GM19239 (cell line): ENCODE data around the gene MAGI1.

Source experiments
- DNase-seq: peaks from one replicate; pipeline ENCODE4 v3.0.0; 2011; ENCODE audit warnings: low spot score; ENCODE audit not compliant: insufficient read length
- FAIRE-seq: peaks from 2 replicates; lab custom pipeline; 2011; peaks lifted over from hg19 to GRCh38; lab: Jason Lieb, UNC

Gene MAGI1

GRCh38 chr3:65816208-65816607, 222.5 kb downstream of the MAGI1 start:
- no peak for FAIRE-seq
- DNase-seq, result no peak

GRCh38 chr3:65814845-65815578, 223.7 kb downstream of the MAGI1 start:
- FAIRE-seq (no peak), DNase-seq (no peak)

GRCh38 chr3:65811892-65812291, 226.8 kb downstream of the MAGI1 start:
- no peak for DNase-seq
- no peak for FAIRE-seq

GRCh38 chr3:65811086-65811761, 227.5 kb downstream of the MAGI1 start:
- FAIRE-seq, result no peak
- no peak for DNase-seq

- no peak for DNase-seq
- FAIRE-seq, result no peak
These were observed 228.4 kb downstream of the MAGI1 start for GRCh38 chr3:65810302-65810701.

GRCh38 chr3:65809641-65810150, 229.0 kb downstream of the MAGI1 start:
- DNase-seq (no peak), FAIRE-seq (no peak)

- FAIRE-seq, result no peak
- DNase-seq, result no peak
These were observed 229.9 kb downstream of the MAGI1 start for GRCh38 chr3:65808824-65809223.

- DNase-seq, result no peak
- no peak for FAIRE-seq
These were observed 230.3 kb downstream of the MAGI1 start for GRCh38 chr3:65808407-65808806.

- no peak for FAIRE-seq
These were observed 231.5 kb downstream of the MAGI1 start for GRCh38 chr3:65807225-65807624.

GRCh38 chr3:65806600-65806999, 232.1 kb downstream of the MAGI1 start:
- no peak for DNase-seq
- FAIRE-seq, result no peak

More at GRCh38 chr3:65807225-65807624, 231.5 kb downstream of the MAGI1 start:
- DNase-seq, result no peak

GRCh38 chr3:65796676-65797075, 242.0 kb downstream of the MAGI1 start:
- no peak for DNase-seq
- FAIRE-seq, result no peak

- FAIRE-seq, result no peak
- DNase-seq, result no peak
These were observed 243.6 kb downstream of the MAGI1 start for GRCh38 chr3:65795166-65795565.

- no peak for DNase-seq
- FAIRE-seq, result no peak
These were observed 245.1 kb downstream of the MAGI1 start for GRCh38 chr3:65793495-65794200.

- DNase-seq, result no peak
- FAIRE-seq, result no peak
These were observed 250.3 kb downstream of the MAGI1 start for GRCh38 chr3:65788461-65788860.

- FAIRE-seq (no peak), DNase-seq (no peak)
These were observed 250.9 kb downstream of the MAGI1 start for GRCh38 chr3:65787827-65788226.

GRCh38 chr3:65787340-65787739, 251.4 kb downstream of the MAGI1 start:
- FAIRE-seq, result no peak

GRCh38 chr3:65786890-65787289, 251.8 kb downstream of the MAGI1 start:
- DNase-seq (no peak), FAIRE-seq (no peak)

More at GRCh38 chr3:65787340-65787739, 251.4 kb downstream of the MAGI1 start:
- no peak for DNase-seq

GRCh38 chr3:65785065-65785645, 253.6 kb downstream of the MAGI1 start:
- FAIRE-seq, result no peak
- DNase-seq, result no peak

- no peak for DNase-seq
- FAIRE-seq, result no peak
These were observed 255.6 kb downstream of the MAGI1 start for GRCh38 chr3:65783117-65783516.

GRCh38 chr3:65781594-65781993, 257.1 kb downstream of the MAGI1 start:
- FAIRE-seq (no peak), DNase-seq (no peak)

GRCh38 chr3:65779390-65779789, 259.3 kb downstream of the MAGI1 start:
- no peak for FAIRE-seq
- no peak for DNase-seq
